GM21619 (cell line): ENCODE results near the gene FCF1.

Source experiments
- ATAC-seq: cut with Tn5 transposase; IDR thresholded peaks from one replicate; pipeline ENCODE4 v1.9.1; 2021; ENCODE audit not compliant: unreplicated experiment

Gene FCF1

DNA sequence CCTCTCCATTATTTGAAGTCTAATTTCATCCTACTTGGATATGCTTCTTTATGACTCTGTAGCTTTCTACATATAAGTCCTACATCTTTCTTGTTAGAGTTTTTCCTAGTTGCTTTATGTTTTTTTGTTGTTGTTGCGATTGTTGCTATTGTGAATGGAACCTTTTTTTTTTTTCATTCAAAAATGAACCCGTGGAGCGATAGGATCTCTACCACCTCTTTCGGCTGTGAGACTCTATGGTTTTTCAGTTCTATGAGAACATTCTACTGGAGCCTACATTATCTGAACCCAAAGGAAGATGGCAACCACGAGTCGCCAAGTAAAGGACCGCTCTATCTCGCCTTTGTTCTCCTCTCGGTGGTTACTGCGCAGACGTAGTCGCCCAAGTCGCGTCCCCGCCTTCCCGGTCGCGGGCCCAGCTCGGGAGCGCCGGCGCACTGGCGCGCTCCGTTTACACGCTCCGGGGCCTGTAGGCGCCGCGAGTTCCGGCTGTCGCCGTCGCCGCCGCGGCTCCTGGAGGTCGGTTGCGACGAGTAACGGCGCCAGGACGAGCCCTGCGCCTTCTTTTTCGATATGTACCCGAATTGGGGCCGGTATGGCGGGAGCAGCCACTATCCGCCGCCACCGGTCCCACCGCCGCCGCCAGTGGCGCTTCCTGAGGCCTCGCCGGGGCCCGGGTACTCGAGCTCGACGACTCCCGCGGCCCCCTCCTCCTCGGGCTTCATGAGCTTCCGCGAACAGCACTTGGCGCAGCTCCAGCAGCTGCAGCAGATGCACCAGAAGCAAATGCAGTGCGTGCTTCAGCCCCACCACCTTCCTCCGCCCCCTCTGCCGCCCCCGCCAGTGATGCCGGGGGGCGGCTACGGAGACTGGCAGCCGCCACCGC is 50.2 kb downstream of the FCF1 start, which contains the start of gene YLPM1:
Gene YLPM1, plus strand, starts transcription at position 400 of the 886 bp plus-strand sequence. Its CDS starts 174 bp downstream, at position 574.
- ATAC-seq: peak; percentile 95

DNA sequence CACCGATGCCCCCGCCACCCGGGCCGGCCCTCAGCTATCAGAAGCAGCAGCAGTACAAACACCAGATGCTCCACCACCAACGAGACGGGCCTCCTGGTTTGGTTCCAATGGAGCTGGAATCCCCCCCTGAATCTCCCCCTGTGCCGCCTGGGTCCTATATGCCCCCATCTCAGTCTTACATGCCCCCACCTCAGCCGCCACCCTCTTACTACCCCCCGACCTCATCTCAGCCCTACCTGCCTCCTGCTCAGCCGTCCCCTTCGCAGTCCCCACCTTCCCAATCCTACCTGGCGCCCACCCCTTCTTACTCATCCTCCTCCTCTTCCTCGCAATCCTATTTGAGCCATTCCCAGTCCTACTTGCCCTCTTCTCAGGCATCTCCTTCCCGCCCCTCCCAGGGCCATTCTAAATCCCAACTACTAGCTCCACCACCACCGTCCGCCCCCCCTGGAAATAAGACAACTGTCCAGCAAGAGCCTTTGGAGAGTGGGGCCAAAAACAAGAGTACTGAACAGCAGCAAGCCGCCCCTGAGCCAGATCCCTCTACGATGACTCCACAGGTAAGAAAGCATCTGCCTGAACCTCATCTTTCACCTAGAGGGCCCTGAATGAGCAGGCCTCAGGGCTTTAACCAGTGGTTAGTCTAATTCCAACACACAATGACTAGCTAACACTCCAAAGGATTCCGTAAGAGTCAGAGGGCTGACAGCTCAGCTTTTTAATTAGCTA is 51.0 kb downstream of the FCF1 start:
- no peak for ATAC-seq

DNA sequence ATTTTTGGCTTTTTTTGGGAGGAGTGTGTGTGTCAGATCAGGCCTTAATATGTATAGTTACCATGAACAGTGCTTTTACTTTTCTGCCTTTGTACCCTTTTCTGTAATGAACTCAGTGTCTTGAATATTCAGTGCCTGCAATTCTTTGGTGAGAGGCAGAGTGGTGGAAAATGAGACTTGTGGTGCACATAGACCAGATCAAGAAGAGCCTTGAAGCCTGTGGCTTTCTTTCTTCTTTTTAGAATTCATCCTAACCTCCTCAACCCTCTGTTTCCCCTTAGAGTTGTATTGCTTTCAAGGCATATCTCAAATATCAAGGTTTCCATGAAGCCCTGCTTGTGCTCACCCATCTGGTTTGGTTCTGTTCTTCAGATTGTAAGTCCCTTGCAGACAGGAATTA is 52.8 kb downstream of the FCF1 start:
- no peak for ATAC-seq

DNA sequence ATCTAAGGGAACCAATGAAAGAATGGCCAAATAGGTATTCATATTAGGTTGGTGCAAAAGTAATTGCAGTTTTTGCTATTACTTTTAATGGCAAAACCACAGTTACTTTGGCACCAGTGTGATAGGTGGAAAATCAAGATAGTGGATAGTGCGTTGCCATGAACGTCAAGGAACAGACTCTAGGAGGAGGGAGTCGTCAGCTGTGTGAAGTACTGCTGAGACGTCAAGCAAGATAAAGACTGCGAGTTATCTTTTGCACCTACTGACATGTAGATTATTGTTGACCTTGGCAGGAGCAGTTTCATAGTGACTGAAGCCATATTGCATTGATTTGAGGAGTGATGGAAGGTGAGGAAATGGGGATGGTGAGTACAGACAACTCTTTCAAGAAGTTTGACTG is 58.5 kb downstream of the FCF1 start:
- ATAC-seq: no peak

DNA sequence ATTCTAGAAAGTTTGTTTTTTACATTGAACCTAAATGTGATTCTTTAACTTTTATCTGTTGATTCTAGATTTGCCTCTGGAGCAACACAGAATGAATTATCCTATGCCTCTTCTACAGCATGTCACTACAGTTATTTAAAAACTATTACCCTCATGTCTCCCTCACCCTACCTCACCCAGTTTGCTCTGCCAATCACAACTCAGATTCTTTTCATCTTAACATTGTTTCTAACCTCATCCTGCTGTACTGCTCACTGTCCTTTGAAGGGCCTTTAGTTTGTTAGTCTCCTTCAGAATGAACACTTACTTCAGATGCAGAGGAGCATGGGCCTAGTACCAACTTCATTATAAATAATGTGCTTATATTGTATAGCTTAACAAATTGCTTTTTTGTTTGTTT is 71.7 kb downstream of the FCF1 start:
- no peak for ATAC-seq

DNA sequence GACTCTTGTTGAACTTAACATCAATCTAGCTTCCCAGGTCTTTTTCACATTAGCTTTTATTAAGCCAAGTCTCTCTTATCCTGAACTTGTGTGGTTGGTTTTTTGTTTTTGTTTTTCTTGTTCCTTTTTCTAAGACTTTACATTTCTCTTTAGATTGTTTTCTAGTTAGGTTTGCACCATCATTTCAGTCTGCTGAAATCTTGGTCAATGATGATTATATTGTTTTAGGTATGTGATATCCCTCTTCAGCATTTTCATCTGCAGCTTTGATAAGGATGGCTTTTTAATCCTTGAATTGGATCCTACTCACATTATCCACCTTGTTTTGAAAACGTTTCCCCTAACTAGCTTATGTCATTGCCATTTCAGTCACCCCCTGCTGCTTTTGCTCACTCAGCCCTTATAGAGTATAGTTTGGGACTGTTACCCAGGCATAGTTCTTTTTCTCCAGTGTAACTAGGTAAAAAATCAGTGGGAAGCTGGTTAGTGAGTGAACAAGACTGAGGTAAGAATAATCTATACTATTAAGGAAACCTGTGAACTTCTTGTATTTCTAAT is 72.2 kb downstream of the FCF1 start:
- no peak for ATAC-seq

DNA sequence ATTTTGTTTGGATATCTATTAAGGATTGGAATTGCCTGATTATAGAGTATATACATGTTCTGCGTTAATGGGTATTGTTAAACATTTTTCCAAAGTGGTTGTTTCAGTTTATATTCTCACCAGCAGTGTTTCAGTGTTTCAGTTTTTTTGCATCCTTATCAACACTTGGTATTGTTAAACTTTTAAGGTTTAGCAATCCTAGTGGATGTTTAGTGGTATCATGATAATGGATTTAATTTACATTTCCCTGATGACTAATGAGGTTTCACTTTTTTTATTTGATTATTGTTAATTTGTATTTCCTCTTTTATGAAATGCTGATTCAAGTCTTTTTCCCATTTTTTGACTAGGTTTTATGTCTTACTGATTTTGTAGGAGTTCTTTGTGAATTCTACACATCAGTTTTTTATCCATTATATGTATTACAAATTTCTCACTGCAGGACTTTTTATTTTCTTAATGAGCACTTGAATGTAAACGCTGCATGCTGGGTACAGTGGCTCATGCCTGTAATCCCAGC is 73.9 kb downstream of the FCF1 start:
- ATAC-seq: no peak
